Osteocyte (in vitro differentiated cells): ENCODE measurements around the gene RRM1. TPM values are rescaled to one million over a fixed set of nuclear protein-coding genes. Genes with fewer than 3 reads are reported as not detected.

Experiments used
- DNase-seq: peaks from one replicate; pipeline ENCODE4 v3.0.0; 2021; ENCODE audit warnings: mixed read lengths; ENCODE audit not compliant: unreplicated experiment; ENCODE audit errors: extremely low spot score
- H3K27ac Mint-ChIP-seq: one replicate; pipeline ENCODE4 v1.8.0; 2021; ENCODE audit warnings: mild to moderate bottlenecking, mixed read lengths; ENCODE audit not compliant: unreplicated experiment
- H3K27me3 Mint-ChIP-seq: one replicate; pipeline ENCODE4 v1.8.0; 2021; ENCODE audit warnings: mixed read lengths; ENCODE audit not compliant: unreplicated experiment
- H3K36me3 Mint-ChIP-seq: one replicate; pipeline ENCODE4 v1.8.0; 2021; ENCODE audit warnings: mixed read lengths; ENCODE audit not compliant: unreplicated experiment
- H3K4me1 Mint-ChIP-seq: one replicate; pipeline ENCODE4 v1.8.0; 2021; ENCODE audit warnings: mixed read lengths; ENCODE audit not compliant: unreplicated experiment
- H3K4me3 Mint-ChIP-seq: one replicate; pipeline ENCODE4 v1.8.0; 2021; ENCODE audit warnings: mild to moderate bottlenecking, moderate library complexity, mixed read lengths; ENCODE audit not compliant: unreplicated experiment
- H3K9me3 Mint-ChIP-seq: one replicate; pipeline ENCODE4 v1.8.0; 2021; ENCODE audit warnings: mixed read lengths; ENCODE audit not compliant: unreplicated experiment
- CTCF ChIP-seq: fragments of 200-600 bp; sonication (generic); IDR thresholded peaks from 2 replicates; pipeline ENCODE4 v1.5.0; 2021; ENCODE audit warnings: antibody characterized with exemption, mild to moderate bottlenecking, moderate library complexity
- total RNA-seq: library from RNA; stranded (reverse); gene quantifications from 2 replicates; pipeline ENCODE4 v1.2.1, GENCODE V29; 2021

RRM1 gene
- total RNA-seq, 1 donor from 2014 or later = 34.4 TPM

- Mint-ChIP-seq H3K27ac (no peak overlapping the region), H3K36me3 (peaks cover 46% of the 10 kb centered on the region), H3K27me3 (no peaks in the 10 kb centered on the region), H3K4me3 (no peak overlapping the region), H3K4me1 (peaks cover 5% of the 10 kb centered on the region), H3K9me3 (peaks cover 12% of the 10 kb centered on the region)
- DNase-seq = no peak
- no peak for TF ChIP-seq CTCF
Measured at GRCh38 chr11:4138497-4138896, 43.9 kb downstream of the RRM1 start.

- Mint-ChIP-seq H3K36me3 (peaks cover 45% of the 10 kb centered on the region), H3K9me3 (peaks cover 12% of the 10 kb centered on the region), H3K4me3 (no peak overlapping the region), H3K27ac (no peak overlapping the region), H3K4me1 (no peaks in the 10 kb centered on the region), H3K27me3 (no peaks in the 10 kb centered on the region)
- TF ChIP-seq CTCF = no peak
- no peak for DNase-seq
Measured at GRCh38 chr11:4140067-4140636, 45.6 kb downstream of the RRM1 start.

- TF ChIP-seq CTCF = no peak
- Mint-ChIP-seq H3K27me3 (no peaks in the 10 kb centered on the region), H3K4me1 (no peaks in the 10 kb centered on the region), H3K4me3 (no peak overlapping the region), H3K36me3 (peaks cover 4% of the 10 kb centered on the region), H3K27ac (no peak overlapping the region), H3K9me3 (no peaks in the 10 kb centered on the region)
- no peak for DNase-seq
Measured at GRCh38 chr11:4146070-4146771, 51.6 kb downstream of the RRM1 start.

GRCh38 chr11:4146772-4147098 is 52.1 kb downstream of the RRM1 start:
- TF ChIP-seq CTCF = no peak
- no peaks in the 10 kb centered on the region for H3K27me3 Mint-ChIP-seq
- no peaks in the 10 kb centered on the region for H3K4me1 Mint-ChIP-seq
- no peak overlapping the region for H3K27ac Mint-ChIP-seq
- no peak overlapping the region for H3K4me3 Mint-ChIP-seq
- H3K36me3 Mint-ChIP-seq = peaks cover 4% of the 10 kb centered on the region
- no peak for DNase-seq
- no peaks in the 10 kb centered on the region for H3K9me3 Mint-ChIP-seq

GRCh38 chr11:4154503-4154902 is 59.9 kb downstream of the RRM1 start:
- H3K9me3 Mint-ChIP-seq = no peaks in the 10 kb centered on the region
- no peak overlapping the region for H3K27ac Mint-ChIP-seq
- no peak for TF ChIP-seq CTCF
- no peaks in the 10 kb centered on the region for H3K27me3 Mint-ChIP-seq
- H3K36me3 Mint-ChIP-seq = no peaks in the 10 kb centered on the region
- no peaks in the 10 kb centered on the region for H3K4me1 Mint-ChIP-seq
- H3K4me3 Mint-ChIP-seq = no peak overlapping the region
- no peak for DNase-seq
